ENCODE data around the gene WDR81.
A peak's percentile ranks its signal among the peaks of the same experiment; 100 is the strongest.

The WDR81 gene

GRCh38 chr17:1714980-1715802 lies 9.3 kb upstream of the WDR81 start:
- CTCF ChIA-PET = interaction anchor here (0.9 to 7.2 kb wide), 8 partner anchors 46 to 69 kb away, joined by 3 to 180 read pairs (median 6); no protein-coding TSS in a partner anchor
- POLR2A ChIA-PET = interaction anchor here (0.6 to 3.3 kb wide), 15 partner anchors 11 to 329 kb away, joined by 3 to 16 read pairs (median 5); partner anchors contain the start of gene RILP
- peak overlapping the region; percentile 97 for H3K4me3 ChIP-seq (ENCODE audit: low read depth, low read length)
- DNase-seq (ENCODE audit: low read depth, low spot score) = peak; percentile 57
- no peak for TF ChIP-seq CTCF (IDR thresholded peaks at IDR 0.05; ENCODE audit: insufficient read depth, low read length, missing control alignments)

GRCh38 chr17:1715803-1716075 lies 8.8 kb upstream of the WDR81 start:
- no peak for TF ChIP-seq CTCF (IDR thresholded peaks at IDR 0.05; ENCODE audit: insufficient read depth, low read length, missing control alignments)
- peak overlapping the region; percentile 97 for H3K4me3 ChIP-seq (ENCODE audit: low read depth, low read length)
- POLR2A ChIA-PET = interaction anchor here (0.7 to 3.3 kb wide), 15 partner anchors 11 to 328 kb away, joined by 3 to 16 read pairs (median 5); partner anchors contain the start of genes RPA1, SERPINF1 and SMYD4
- DNase-seq (ENCODE audit: low read depth, low spot score) = no peak
- CTCF ChIA-PET = interaction anchor here (1.2 to 7.2 kb wide), 5 partner anchors 46 to 142 kb away, joined by 3 to 180 read pairs (median 8); no protein-coding TSS in a partner anchor

DNA sequence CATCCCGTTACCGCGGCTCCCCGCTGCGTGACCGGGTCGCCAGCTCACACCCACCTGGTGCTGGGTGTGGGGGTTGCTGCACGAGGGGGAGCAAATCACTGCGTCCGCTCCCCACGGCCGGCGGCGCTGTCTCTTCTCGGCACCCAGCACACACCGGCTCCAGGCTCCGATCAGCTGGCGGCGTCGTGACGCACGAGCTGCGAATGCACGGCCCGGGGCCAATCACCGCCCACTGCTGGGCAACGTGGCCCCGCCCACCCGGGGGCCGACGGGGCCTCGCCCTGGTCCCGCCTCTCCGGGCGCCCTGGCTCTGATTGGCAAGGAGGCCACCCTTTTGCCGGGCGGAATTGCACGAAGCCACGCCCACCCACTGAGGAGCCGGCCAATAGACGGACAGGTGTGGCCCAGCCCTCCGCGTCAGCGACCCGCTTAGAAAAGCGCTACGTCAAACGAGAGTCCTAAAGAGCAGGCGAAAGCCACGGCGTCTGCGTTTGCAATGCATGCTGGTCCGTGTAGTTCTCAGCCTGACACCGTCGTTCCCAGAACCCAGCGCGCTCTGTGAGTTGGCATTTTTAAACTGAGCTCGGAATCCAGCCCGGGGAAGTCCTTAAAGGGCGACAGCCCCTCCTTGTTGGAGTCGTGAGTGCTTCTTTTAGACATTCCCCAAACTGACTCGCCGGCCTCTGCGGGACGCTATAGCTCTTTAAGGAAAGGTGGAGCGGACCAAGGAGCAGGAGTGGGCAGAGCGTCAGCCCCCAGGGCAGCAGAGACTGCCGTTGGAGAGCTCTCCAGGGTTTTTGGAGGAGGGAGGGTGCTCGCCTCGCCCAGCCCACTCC lies 8.2 kb upstream of the WDR81 start:
- peak; percentile 31 for TF ChIP-seq CTCF (IDR thresholded peaks at IDR 0.05; ENCODE audit: insufficient read depth, low read length, missing control alignments)
- POLR2A ChIA-PET = interaction anchor here (0.6 to 3.3 kb wide), 27 partner anchors 10 to 677 kb away, joined by 3 to 16 read pairs (median 5); partner anchors contain the start of genes RILP, RPA1, SERPINF1 and SMYD4
- CTCF ChIA-PET = interaction anchor here (0.6 to 7.2 kb wide), 16 partner anchors 9 to 309 kb away, joined by 3 to 180 read pairs (median 4); partner anchors contain the start of gene RTN4RL1
- peak overlapping the region; percentile 97 for H3K4me3 ChIP-seq (ENCODE audit: low read depth, low read length)
- DNase-seq (ENCODE audit: low read depth, low spot score) = peak; percentile 99

GRCh38 chr17:1716912-1717695 lies 7.4 kb upstream of the WDR81 start:
- DNase-seq (ENCODE audit: low read depth, low spot score) = peak; percentile 93
- H3K4me3 ChIP-seq (ENCODE audit: low read depth, low read length) = peak overlapping the region; percentile 78
- no peak for TF ChIP-seq CTCF (IDR thresholded peaks at IDR 0.05; ENCODE audit: insufficient read depth, low read length, missing control alignments)
- ChIA-PET CTCF (interaction anchor here (0.6 to 7.2 kb wide), 15 partner anchors 10 to 308 kb away, joined by 3 to 180 read pairs (median 4); partner anchors contain the start of gene RTN4RL1), POLR2A (interaction anchor here (1.1 to 3.3 kb wide), 19 partner anchors 10 to 676 kb away, joined by 3 to 16 read pairs (median 9); partner anchors contain the start of genes RILP, RPA1, SERPINF1 and SMYD4)

GRCh38 chr17:1718362-1719165 lies 5.9 kb upstream of the WDR81 start:
- CTCF ChIA-PET = interaction anchor here (1.1 to 7.2 kb wide), 3 partner anchors 66 to 142 kb away, joined by 3 to 180 read pairs (median 5); no protein-coding TSS in a partner anchor
- no peak for TF ChIP-seq CTCF (IDR thresholded peaks at IDR 0.05; ENCODE audit: insufficient read depth, low read length, missing control alignments)
- POLR2A ChIA-PET = interaction anchor here (0.6 kb wide), 1 partner anchor 38 kb away, joined by 3 read pairs; no protein-coding TSS in a partner anchor
- no peak for DNase-seq (ENCODE audit: low read depth, low spot score)
- H3K4me3 ChIP-seq (ENCODE audit: low read depth, low read length) = no peak overlapping the region
